ENCODE measurements around the gene RDH8. TPM values are rescaled to one million over a fixed set of nuclear protein-coding genes. Genes with fewer than 3 reads are reported as not detected.
A peak's percentile ranks its signal among the peaks of the same experiment; 100 is the strongest.

The RDH8 gene
- total RNA-seq: not detected

DNA sequence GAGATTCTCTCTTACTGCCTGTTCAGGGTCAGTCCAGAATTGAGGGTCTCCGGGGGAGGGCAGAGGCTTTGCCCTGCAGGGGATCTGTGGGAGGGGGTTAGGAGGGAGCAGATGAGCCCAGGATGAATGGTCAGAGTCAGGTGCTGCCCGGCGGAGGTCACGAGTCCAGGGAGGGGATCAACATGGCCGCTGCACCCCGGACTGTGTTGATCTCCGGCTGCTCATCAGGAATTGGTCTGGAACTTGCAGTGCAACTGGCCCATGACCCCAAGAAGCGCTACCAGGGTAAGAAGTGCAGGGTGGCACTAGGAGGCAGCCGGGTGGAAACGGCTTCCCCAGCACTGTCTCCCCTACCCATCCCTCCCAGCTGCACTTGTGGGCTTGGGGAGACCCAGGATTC, at the start of gene RDH8:
Gene RDH8 (plus strand): TSS at position 168 of the 400 bp plus-strand sequence. CDS start 15 bp downstream, at position 183.
- no peak for DNase-seq

DNA sequence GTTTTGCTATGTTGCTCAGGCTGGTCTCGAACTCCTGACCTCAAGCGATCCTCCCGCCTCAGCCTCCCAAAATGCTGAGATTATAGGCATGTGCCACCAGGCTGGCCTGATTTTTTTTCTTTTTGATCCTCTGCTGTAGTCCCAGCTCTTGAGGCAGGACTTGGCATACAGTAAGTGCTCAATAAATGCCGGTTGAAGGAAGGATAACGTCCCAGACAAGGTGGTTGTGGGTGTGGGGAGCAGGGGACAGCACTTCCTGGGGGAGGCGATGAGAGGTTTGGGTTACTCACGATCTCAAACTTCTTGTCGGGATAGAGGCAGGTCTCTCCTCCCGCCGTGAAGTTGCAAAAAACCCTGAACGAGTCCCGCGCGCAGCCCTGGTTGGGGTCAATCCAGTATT, 47.3 kb upstream of the RDH8 start:
- DNase-seq: no peak

DNA sequence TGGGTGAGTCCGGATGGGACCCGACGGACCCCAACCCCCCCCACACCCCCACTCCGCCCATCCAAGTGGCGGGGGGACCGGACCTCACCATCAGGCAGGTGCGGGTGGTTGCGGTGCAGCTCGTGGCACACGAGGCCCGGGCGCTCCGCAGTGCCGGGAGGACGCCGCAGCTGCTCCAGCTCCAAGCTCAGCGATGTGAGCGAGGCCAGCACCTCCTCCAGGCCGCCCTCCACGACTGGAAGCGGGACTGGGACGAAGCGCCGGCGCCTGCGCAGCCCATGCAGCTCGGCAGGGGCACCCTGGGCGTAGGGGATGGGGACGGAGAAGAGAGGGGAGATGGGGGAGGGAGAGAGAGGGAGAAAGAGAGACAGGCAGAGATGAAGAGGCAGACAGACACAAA, 46.8 kb upstream of the RDH8 start:
- no peak for DNase-seq

- no peak for DNase-seq
These were observed 46.0 kb upstream of the RDH8 start for GRCh38 chr19:9967326-9967725.

- no peak for DNase-seq
These were observed 44.2 kb upstream of the RDH8 start for GRCh38 chr19:9968820-9969687.

GRCh38 chr19:9969688-9969975, 43.7 kb upstream of the RDH8 start:
- no peak for DNase-seq

DNA sequence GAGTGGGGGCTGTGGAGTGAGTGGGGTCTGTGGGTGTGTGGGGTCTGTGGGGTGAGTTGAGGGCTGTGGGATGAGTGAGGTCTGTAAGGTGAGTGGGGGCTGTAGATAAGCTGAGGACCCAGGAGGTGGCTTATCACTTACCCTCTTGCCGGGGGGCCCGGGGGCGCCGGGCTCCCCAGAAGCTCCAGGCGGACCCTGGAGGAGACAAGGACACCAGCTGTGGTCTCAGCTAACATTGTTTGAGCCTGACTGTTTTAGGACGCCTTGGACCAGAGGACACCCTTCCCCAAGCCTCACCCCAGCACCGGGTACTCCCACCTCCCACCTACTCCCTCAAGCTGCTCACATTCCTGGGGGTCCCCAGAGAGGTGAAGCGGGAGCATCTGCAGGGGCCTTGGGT, 42.8 kb upstream of the RDH8 start:
- DNase-seq: no peak

DNA sequence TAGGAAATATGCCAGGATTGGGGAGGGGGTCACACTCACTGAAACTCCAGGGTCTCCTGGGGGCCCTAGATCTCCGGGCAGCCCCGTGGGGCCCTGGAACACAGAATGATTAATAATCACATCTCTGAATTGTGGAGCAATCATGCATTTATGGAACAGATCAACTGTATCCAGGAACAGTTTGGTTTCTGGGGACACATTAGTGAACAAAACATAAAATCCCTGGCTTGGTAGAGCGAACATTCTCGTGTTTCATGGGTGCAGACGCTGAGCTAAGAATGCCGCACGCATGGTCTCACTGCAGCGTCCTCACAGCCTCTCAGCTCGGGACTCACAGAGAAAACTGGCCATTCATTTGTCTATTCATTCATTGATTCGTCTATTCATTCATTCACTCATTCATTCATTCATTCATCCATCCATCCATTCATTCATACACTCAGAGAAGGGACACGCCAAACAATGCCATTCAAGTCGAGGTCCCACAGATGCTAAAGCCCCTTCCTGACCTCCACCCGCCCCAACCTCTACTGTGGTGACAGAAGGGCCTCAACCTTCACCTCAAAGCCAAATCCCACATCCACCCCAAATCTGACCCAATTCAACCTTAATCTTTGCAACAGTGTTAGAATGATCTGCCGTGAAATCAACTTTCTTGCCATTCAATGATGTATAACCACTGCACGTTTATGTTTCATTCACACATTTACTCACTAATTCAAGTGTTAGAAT, 42.0 kb upstream of the RDH8 start:
- no peak for DNase-seq

DNA sequence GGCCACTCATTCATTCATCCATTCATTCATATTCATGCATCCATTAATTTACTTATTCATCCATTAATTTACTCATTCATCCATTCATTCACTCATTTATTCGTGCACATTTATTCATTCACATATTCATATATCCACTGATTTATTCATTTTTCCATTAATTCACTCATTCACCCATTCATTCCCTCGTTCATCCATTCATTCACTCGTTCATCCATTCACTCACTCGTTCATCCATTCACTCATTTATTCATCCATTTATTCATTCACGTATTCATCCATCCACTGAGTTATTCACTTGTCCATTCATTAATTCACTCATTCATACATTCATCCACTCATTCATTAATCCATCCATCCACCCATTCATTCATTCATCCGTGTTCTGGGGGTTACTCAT, 41.2 kb upstream of the RDH8 start:
- DNase-seq: no peak

- DNase-seq: no peak
These were observed 31.6 kb upstream of the RDH8 start for GRCh38 chr19:9981406-9982260.

DNA sequence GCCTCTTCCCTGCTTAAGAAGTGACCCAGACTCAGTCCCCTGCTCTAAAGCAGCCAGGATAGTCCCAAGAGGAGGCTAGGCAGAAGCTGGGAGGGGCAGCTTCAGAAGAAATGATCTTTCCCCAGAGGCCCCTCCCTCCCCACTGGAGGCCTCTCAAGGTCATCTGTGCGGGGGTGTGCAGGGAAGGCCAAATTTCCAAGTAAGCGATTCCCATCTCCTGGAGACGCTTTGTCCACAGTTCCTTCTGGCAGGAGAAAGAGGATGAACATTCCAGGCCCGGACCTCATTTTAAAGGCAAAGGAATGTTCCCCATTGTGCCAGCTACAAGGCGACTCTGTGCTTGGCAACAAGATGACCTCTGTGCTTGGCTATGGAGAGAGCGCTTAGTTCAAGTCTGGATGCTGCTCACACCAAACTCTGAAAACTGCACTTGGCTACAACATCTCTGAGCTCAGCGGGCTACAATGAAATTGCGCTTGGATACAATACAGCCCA, 26.4 kb upstream of the RDH8 start:
- DNase-seq: peak; percentile 22

GRCh38 chr19:9989504-9989903, 23.8 kb upstream of the RDH8 start:
- no peak for DNase-seq

DNA sequence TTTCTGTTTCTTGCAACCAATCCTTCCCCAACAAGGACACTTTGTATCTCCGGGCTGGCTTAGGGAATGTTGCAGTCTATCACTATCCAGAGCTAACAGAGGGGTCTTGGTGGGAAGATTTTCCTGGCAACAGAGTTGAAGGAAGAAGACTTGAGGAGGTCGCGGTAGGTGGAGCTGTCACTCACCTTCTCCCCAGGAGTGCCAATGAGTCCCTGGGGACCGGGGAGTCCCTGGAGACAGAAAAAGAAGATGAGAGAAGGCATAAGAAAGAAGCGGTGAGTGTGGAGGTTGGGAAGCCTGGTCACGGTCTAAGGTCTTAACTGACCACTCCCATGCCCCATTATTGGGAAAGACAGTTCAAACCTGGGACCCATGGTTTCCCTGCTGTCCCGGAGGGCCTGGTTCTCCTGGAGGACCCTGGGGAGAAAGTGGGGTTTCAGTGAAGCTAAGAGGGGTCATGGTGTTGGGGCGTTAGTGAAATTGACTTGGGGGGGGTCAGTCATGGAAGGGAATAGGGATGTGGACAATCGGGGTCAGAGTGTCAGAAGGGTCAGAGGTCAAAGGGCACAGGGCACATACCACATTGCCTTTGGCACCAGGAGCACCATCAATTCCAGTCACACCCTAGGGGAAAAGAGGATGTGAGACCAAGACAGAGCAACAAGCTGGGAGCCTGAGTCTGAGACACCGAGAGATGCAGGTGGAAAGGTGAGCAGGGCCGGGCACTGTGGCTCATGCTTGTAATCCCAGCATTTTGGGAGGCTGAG, 21.7 kb upstream of the RDH8 start:
- DNase-seq: no peak

GRCh38 chr19:9995084-9995483, 18.2 kb upstream of the RDH8 start:
- no peak for DNase-seq

GRCh38 chr19:9995999-9996398, 17.3 kb upstream of the RDH8 start:
- no peak for DNase-seq

- no peak for DNase-seq
These were observed 16.7 kb upstream of the RDH8 start for GRCh38 chr19:9996541-9996940.

DNA sequence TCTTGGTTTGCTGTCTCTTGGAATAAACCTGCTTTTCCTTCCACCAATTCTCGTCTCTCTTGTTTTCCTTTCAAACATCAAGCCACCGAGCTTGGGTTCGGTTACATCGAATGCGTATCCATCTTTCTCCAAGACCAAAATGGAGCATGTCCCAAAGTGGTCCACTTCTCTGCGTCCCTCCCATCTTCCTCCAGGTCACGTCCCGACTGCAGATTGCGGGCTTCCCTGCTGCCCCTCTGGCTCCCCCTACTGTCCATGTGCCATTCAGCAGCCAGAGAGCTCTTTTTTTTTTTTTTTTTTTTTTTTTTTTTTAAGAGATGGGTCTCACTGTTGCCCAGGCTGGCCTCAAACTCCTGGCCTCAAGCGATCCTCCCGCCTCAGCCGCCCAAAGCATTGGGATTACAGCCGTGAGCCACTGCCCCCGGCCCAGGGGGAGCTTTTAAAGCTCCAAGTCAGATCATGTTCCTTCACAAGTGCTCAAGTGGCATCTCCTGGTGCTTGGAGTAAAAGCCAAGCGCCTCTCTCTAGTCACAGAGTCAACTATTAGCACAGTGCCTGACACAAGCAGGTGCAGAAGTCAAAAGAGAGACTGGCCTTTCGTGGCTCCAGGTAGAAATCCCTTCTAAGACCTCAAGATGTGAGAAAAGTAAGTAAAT, 13.0 kb upstream of the RDH8 start:
- peak; percentile 86 for DNase-seq

DNA sequence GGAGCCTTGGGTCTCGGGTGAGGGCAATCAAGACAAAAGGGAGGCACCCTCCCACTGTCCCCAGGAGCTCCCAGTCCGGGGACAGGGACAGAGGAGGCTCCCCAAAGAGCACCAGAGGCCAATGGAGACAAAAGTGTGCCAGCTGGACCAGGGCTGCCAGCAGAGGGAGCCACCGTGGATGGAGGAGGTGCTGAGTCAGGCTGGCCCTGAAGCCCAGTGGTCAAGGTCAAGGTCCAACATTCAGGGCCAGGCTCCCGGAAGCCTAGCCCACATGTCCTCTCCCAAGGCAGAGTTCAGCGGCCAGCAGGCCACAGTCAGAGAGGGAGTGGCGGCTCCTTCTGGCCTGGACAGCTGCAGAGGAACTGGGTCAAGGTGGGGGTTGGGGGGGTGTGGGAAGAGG, 11.4 kb upstream of the RDH8 start:
- DNase-seq: no peak

DNA sequence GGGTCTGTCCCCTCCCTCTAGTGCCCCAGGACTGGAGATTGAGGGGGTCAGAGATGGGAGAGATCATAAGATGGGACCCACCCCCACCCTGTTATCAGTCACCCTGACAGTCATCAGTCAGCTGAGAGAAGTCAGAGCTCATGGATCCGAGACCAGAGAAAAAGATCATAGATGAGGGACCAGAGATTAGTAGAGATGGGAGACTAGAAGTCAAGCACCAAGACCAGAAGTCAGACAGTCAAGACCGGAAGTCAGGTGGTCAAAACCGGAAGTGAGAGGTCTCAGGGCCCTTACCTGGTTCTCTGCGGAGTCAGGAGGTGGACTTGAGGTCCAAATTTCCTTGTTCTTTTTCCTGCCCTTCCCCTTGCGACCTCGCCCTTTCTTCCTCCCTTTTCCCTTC, 10.0 kb upstream of the RDH8 start:
- DNase-seq: no peak

- DNase-seq: no peak
These were observed 8.7 kb upstream of the RDH8 start for GRCh38 chr19:10004617-10005016.

DNA sequence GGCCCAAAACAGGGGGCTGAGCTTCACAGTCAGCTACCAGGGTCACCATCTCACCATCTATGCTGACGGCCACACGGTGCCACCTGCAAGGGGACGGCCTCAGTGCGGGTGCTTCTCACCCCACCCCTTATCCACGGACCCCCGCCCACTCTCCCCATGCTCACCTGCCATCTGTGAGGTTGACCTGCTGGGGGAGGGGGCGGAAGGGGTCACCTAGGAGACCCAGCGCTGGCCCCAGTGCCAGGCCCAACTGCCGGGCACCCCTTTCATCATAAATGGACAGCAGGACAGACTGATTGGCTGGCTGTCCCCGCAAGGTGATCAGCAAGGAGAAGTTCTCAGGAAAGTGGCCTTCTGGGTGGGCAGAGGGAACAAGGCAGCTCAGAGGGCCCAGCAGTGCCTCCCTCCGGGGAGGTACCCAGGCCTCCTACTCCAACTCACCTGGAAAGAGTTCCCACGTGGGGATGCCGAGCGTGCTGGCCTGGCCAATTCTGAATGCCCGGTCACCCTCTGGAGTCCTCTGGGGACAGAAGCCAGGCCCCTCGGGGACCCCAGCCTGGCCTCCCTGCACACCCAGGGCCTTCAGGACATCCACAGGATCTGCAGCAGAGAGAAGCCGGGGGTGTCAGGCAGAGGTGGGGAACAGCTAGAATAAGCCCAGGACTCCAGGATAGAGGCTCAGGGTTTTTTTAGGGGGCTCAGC, 7.5 kb upstream of the RDH8 start:
- DNase-seq: no peak
